ENCODE results near the gene C16orf89.

The C16orf89 gene

GRCh38 chr16:5005916-5006315 lies 59.8 kb downstream of the C16orf89 start:
- no peak for DNase-seq (ENCODE audit: low read depth in 3 of 3)

DNA sequence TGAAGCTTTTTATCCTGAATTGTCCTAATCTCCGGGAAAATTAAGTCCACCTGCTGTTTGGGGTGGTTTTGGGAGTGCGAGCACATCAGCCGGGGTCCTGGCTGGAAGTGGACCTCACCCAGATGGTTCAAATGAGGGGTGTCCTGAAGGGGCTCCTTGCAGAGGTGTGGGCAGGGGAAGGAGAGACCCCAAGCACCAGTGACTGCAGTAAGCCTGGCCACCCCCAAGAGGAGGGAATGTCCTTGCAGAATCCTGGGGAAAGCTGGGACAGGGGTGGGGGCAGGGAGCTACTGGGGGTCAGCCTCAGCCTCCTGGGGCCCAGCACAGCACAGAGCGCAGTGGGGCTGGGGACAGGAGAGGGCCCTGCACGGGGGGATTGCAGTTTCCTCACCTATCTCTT lies 61.4 kb downstream of the C16orf89 start:
- no peak for DNase-seq (ENCODE audit: low read depth in 3 of 3)

GRCh38 chr16:5003828-5004227 lies 61.9 kb downstream of the C16orf89 start:
- no peak for DNase-seq (ENCODE audit: low read depth in 3 of 3)

DNA sequence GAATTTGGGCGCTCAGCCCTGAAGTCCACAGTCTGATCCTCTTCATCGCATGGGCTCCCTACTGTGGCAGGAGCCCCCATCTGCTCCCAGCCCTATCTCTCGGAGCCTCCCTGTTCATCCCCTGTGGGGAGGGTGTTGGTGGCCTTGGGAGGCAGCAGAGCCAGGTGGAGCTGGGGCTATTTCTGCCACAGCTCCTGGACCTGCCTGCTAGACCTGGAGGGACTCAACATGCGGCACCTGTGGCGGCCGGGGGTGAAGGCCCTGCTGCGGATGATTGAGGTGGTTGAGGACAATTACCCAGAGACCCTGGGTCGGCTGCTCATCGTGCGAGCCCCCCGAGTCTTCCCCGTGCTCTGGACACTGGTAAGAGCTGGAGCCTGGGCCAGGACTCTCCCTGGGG lies 62.5 kb downstream of the C16orf89 start:
- no peak for DNase-seq (ENCODE audit: low read depth in 3 of 3)

DNA sequence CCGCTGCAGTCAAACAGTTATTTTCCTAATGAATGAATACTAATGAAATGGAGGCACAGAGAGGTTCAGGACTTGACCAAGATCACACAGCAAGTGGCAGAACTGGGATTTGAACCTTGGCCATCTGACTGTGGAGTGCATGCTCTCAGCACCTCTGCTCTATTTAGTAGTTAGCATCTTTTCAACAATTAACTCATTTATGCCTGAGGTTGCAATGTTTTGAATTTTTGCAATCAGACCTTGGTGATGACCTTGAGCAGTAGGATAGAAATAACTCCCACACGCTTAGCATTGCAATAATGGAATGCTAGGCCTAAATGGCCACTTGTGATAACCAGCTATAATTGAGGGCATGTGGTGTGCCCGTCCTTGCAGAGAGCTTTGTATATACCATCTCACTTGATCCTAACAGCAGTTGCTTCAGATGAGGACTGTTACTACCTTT lies 63.0 kb downstream of the C16orf89 start:
- DNase-seq (ENCODE audit: low read depth in 3 of 3) = no peak

- DNase-seq (ENCODE audit: low read depth in 3 of 3) = no peak
Observed at GRCh38 chr16:5001986-5002385, 63.8 kb downstream of the C16orf89 start.

DNA sequence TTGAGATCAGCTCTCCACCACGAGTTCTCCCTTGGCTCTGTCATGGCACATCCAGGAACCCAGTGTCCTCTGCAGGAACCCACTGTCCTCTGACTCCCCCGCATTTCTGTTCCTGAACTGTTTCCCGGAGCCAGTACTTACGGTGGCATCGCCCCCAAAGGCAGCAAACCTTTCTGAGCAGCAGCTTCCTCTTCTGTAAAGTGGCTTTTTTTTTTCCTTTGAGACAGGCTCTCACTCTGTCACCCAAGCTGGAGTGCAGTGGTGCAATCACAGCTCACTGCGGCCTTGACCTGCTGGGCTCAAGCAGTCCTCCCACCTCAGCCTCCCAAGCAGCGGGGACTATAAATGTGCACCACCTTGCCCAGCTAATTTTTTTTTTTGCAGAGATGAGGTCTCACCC lies 64.2 kb downstream of the C16orf89 start:
- DNase-seq (ENCODE audit: low read depth in 3 of 3) = no peak

DNA sequence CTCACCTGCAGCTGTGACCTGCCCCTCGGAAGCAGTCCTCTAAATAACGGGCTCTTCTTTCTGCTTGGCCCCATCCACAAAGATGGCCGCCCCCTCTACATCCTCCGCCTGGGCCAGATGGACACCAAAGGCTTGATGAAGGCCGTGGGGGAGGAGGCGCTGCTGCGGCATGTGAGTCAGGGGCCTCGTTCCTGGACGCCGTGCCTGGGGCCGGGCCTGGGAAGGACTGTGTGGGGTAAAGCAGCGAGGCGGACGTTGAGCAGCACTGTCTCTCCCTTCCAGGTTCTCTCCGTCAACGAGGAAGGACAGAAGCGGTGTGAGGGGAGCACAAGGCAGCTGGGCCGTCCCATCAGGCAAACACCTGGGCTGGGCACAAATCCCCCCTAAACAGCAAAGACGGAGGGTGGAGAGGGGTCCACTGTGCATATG lies 65.2 kb downstream of the C16orf89 start:
- DNase-seq (ENCODE audit: low read depth in 3 of 3) = no peak

- DNase-seq (ENCODE audit: low read depth in 3 of 3) = no peak
Observed at GRCh38 chr16:4994719-4995434, 70.9 kb downstream of the C16orf89 start.
